Measurements from ENCODE around the gene CALML3.

The CALML3 gene

DNA sequence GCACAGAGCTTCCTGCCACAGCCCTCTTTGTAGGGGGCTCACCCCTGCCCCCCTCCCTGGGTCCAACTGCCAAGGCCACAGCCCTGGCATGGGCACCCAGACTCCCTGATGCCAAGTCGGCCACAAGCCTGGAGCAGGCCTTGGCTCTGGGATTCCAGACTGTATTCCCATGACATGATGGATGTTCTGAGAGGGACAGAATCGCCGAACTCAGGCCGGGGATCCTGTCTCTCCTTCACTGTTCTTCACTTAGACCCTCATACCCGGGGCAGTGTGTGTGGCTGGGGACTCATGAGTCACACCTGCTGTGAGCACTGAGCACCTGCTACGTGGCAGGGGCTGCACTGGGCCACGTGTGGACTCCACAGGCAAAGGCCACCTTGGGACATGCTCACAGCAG is 33.3 kb upstream of the CALML3 start:
- DNase-seq (ENCODE audit: low read depth in 2 of 2) = no peak

DNA sequence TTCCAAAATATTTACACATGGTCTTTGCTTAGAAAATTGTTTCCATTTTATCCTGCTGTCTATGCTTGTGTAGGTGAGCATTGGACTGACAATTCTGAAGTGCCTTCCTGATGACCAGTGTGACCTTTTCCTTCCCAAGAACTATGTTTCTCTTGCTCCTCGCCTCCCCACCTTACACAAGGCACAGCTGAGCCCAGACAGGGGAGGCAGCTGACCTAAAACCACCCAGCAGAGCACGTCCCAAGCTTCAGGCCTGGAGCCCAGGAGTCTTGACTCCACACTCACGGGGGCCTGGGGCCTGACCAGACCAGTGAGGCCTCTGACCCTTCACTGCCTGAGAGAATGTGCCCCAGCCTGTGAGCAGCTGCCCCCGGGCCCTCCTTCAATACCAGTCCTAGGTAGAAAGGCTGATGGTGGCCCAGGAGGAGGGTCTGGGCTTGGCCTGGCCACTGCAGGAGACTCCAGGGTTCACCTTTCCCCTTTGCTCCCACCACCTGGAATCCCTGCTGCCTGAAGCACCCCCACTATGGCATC is 32.4 kb upstream of the CALML3 start:
- no peak for DNase-seq (ENCODE audit: low read depth in 2 of 2)

DNA sequence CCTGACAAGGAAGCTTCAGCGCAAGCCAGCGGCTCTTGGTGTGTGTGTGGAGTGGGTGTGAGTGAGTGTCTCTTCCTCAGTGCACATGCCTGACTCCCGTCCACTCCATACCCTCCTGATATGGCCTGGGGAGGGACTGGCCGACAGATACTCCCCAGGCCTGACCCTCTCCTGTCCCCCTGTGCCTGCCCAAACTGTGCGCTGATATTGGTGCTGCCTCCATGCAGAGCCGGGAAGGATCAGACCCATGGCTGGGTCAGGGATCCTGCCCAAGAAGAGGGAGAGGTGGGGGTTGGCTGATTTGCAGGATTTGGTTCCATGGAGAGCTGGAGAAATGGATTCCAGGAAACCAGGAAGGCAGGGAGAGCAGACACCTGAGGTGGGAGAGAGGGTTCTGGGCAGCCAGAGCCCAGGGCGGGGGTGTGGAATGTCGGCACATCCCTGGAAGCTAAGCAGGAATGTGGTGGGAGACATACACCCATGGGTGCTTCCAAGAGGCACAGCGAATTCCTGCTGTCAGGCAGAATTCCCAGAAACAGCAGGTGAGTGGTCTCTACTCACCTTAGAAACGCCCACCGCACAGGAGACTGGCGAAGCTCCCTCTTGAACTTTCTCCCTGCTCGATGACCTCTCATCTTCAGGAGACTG is 31.7 kb upstream of the CALML3 start:
- no peak for DNase-seq (ENCODE audit: low read depth in 2 of 2)

DNA sequence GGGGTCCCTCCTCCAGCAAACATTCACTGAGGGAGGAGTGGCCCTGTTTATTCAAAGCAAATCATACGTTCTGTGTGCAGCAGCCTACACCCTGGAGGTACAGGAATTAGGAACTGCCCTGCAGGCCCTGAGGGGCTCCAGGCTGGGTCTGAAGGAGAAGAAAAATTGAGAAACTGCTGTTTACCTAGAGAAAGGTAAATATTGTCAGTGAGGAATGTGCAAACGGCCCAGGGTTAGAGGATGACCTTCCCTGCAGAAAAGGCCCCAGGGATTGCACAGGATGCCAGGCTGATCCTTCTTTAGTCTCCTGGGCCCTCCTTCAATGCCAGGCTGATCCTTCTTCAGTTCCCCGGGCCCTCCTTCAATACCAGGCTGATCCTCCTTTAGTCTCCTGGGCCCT is 31.1 kb upstream of the CALML3 start:
- no peak for DNase-seq (ENCODE audit: low read depth in 2 of 2)

DNA sequence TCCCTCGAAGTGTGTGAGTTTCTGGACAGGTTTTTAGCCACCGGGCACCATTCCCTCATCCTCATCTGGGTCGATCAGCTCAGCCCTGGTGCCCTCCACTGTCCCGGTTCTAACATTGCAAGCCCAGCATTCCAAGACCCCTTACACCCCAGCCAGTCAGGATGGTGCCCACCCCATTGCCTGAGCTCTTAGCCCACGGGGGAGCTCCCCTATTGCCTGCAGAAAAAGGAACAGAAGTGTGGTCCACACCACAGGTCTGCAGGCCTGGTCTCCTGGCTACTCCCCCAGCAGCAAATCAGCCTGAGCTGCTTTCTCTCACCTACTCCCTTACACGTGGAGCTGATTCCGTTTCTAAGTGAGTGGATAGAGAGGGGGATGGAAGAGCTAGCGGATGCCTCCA is 30.1 kb upstream of the CALML3 start:
- DNase-seq (ENCODE audit: low read depth in 2 of 2) = no peak

DNA sequence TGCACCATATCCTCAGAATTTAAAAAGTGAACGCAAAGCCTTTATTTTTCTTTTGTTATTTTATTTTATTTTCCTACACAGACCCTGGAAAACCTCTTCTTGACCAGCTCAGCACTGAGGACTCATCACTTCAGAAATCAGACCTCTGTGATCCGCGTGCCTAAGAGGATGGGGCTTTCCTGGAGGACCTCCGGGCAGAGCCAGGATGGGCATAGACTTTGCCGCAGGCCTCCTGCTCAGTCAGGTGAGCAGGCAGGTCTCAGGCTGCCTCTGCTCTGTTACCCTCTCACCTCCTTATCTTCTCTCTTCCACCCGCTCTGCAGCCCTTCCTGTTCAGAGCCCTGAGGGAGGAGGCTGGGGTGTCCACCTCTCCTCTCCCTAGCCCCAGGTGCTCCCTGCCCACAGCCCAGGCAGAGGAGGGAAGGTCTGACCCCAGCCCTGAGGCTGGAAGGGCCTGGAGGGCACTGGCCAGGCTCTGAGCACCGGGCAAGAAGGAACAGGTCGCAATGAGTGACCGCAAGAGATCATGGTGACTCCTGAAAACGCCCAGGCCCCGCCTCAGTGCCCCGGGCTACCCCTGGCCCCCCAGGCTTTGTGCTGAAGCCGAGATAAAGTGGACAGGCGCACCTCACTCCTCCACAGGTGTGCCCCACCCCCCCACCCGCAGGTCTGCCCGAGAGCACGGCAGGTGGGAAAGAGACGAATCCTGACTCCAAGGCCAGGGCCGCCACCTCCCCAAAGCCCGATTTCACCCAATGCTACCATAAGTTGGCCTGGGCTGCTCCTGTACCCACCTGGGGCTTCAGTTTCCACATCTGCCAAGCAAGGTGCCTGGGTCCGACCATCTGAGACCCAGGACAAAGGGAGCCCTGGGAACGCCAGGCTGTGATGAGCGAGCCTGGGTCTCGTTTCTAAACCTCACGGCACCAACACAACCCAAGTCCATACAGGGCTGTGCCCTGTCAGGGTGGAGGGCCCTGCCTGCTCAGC is 28.2 kb upstream of the CALML3 start:
- no peak for DNase-seq (ENCODE audit: low read depth in 2 of 2)

DNA sequence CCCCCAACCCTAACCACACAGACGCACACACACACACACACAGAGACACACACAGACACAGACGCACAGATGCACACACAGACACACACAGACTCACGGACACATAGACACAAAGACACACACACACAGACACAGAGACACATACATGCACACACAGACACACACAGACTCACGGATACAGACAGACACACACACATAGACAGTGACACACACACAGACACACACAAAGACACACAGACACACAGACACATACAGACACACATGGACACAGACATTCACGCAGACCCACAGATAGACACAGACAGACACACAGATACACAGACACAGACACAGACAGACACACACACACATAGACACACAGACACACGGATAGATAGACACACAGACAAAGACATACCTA is 27.5 kb upstream of the CALML3 start:
- DNase-seq (ENCODE audit: low read depth in 2 of 2) = no peak

DNA sequence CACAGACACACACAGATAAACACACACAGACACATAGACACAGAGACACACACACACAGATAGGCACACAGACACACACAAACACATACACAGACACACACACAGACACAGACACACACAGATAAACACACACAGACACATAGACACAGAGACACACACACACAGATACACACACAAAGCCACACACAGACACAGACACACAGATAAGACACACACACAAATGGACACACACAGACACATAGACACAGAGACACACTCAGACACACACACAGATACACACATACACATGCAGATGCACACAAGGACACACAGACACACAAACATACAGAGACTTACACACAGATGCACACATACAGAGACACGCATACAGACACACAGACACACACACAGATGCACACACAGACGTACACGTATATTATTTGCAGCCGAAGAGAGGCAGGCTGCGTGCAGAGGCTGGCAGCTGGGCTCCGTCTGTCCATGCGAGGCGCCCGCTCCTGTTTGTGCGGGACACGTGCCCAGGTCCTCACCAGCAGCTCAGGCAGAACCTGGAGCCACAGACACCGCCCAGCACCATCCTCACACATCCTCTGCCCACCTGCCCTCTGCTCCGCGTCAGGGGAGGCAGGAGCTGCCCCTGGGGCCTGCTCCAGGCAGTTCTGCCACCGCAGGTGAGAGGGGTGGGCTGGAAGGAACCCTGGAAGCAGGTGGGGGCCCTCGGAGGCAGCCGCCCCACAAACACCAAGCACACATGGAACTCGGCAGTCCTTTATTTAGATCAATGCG is 26.6 kb upstream of the CALML3 start:
- DNase-seq (ENCODE audit: low read depth in 2 of 2) = no peak

DNA sequence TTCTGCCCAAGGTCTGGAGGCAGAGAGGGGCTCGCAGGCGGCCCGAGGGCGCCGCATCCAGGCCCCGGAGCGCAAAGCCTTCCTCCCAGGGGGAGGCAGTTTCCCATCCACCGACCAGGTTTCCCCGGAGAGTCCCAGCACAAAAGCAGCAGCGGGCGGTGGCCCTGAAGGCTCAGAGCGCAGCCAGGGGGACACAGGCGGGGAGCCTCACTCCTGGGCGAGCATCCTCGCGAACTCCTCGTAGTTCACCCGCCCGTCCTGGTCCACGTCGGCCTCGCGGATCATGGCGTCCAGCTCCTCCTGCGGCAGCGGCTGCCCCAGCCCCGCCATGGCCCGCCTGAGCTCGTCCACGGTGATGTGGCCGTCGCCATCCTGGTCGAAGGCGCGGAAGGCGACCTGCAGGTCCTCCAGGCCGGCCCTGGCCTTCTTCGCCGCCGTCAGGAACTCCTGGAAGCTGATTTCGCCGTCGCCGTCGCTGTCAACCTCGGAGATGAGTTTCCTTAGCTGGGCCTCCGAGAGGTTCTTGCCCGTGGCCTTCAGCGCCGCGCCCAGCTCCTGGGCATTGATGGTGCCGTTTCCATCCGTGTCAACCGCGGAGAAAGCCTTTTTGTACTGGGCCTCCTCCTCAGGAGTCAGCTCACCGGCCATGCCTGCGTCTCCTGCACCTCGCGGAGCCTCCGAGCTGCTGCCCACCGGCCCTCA is 25.8 kb upstream of the CALML3 start:
- no peak for DNase-seq (ENCODE audit: low read depth in 2 of 2)

DNA sequence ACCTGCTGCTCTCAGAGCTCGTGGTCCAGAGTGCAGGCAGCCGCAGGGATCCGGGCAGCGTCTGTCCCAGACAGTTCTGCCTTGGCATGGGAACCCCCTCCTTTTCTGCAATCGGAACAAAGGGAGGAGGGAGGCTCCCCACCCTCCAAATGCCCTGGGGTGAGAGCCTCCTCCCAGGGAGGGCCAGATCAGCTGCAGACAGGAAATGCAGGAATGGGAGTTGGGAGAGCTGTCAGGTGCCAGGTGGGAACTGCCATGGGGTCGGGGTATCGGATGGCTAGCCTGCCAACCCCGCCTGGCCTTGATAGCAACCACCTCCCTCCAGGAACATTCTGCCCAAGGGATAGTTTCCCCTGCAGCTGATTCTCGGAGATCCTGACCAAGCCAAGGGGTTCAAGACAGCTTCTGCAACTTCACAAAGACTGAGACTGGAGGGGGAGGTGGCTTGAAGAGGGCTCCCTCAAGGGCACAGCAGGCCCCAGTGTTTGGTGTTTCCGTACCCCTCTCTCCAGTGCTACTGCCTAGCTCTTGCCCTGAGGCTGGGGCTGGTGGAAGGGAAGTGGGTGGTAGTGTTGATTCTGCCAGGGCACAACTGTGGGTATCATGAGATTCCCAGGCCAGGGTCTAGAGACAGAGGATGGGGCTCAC is 25.1 kb upstream of the CALML3 start, which contains the start of gene CALML5:
TSS of gene CALML5 (minus strand) at position 78 of the 648 bp plus-strand sequence. CDS start 132 bp downstream, outside the sequence.
- DNase-seq (ENCODE audit: low read depth in 2 of 2) = no peak

DNA sequence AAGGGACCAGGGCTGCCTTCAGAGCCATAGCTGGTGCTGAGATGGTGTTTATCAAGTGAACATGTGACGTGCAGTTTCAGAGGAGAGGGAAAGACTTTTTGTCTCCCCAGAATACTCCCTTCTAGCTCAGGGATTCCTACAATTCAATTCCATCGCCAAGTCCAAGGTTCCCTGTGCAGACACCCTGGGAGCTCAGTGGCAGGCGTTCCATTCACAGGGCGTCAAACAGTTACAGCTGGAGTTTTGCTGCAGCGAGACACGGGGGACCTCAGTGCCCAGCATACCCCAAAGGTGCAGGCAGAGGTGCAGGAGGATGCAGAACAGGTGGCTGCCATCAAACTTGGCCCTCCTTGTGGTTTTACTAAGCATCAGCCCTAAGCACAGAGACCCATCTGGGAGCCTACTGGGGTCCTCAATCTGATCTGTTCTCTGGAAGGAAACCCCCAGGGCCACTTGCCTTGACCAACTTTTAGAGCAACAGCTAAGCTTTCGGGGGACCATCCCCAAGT is 24.5 kb upstream of the CALML3 start:
- DNase-seq (ENCODE audit: low read depth in 2 of 2) = no peak

DNA sequence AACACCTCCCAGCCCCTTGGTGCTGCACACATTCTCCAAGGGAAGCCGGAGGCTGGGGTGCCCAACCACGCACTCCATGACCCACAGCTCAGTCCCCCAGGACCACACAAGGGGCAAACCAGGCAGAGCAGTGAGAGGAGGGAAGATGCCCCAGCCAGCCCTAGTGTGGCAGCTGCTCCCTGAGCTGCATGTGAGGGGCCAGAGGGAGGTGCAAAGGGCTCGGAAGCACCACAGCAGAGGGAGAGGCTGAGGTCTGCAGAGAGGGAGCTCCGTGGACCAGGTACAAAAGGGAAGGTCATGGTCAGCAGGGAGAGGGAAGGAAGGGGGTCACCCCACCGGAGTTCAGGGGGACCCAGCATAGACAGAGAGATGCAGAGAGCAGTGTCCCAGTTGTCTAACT is 23.9 kb upstream of the CALML3 start:
- DNase-seq (ENCODE audit: low read depth in 2 of 2) = no peak

DNA sequence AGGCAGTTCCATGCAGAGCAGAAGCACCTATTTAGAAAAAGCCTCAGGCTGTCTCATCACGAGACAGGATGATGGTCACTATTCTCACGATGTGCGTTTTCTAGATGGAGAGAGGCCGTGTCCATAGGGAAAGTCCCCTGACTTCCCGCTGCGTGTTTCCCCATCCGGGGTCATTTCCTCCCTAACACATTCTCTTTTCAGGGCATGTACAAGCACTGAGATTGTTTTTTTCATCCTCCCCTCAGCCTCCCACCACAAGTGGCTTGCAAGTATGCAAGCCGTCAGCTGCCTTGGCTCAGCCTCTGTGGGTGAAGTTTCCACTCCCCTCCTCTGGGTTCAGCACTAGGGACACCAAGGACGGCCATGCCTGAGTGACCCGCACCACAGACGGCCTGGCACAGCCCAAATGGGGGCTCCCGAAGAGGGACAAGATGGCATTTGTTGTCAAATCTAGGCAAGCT is 22.7 kb upstream of the CALML3 start:
- DNase-seq (ENCODE audit: low read depth in 2 of 2) = no peak

DNA sequence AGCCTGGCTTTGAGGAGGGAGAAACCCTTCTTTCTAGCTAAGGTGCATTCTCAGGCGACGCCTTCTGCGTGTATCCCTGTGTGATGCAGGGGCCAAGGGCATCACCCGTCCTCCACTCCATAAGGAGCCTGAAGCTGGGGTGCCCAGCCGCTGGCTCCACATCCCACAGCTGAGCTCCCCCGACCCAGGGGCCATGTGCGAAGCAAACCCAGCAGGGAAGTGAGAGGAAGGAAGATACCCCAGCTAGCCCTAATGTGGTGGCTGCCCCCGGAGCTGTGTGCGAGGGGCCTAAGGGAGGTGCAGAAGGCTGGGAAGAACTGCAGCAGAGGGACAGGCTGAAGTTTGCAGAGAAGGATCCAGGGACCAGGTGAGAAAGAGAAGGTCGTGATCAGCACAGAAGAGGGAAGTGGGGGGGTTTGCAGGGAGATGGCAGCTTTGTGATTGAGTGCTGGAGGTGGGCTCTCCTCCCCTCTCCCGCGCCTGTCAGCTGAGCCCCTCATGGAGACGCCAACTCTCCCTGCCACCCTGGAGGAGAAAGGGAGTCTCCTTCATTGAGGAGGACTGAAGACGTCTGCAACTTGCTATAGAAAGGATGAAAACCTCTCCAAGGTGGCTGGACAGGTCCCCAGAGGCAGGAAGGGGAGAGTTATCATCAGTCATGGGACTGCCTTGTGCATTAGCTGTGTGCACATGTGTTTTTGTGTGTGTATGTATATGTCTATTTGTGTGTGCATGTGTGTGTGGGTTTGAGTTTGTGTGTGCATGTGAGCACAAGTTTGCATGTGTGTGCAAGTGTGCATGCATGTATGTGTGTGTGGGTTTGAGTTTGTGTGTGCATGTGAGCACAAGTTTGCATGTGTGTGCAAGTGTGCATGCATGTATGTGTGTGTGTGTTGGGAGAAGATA is 21.9 kb upstream of the CALML3 start:
- no peak for DNase-seq (ENCODE audit: low read depth in 2 of 2)

DNA sequence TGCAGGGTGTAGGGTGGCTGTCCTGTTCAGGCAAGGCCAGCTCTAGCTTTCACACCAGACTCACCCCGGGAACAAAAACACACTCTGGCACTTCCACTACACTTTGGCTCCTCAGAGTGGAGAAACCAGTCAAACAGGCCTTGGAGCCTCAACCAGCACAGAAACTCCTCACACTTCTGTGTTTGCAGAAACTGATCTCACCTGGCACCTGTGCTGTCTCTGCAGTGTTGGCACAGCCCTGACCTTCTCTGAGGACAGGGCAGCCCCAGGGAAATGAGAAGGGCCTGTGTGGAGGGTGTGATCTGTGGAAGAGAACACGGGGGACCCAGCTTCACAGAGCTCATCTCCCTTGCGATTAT is 21.3 kb upstream of the CALML3 start:
- no peak for DNase-seq (ENCODE audit: low read depth in 2 of 2)

DNA sequence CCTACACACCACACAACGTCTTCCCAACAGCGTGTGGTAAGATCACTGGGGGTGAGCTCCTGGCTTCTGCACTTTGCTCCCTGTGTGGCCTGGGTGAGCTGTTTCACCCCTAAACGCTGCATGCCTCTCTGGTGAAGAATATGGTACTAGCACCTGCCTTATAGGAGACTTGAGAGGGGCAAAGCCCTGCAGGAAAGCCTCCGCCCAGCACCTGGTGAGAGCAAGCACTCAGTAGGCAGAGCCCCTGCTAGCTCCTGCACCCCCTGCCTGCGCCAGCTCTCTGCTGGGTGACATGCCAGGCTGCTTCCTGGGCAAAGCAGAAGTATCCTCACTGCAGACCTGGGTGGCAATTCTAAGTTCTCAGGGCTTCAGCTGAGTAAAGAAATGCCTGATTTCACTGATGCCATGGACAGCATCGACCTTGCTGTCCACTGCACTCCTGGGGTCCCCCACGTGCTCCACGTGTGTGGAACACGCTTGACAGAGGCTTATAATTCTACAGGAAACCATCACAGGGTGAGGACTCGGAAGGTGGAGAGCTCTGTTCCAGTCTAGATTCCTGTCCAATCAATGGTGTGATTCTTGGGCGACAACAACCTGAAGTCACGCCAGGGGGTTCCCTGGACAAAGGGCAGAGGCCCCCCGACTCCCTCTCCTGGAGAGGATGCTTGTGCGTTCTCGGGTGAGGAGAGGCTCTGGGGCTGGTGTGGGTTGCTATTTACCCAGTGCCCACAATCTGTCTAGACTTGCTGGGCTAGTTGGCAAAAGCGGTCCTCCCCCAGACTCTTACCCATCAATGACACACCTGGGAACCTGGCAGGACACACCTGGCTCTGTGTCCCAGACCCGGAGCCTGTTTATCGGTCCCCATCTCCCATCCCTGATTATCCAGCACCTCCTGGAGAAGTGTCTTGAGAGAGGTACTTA is 20.4 kb upstream of the CALML3 start:
- DNase-seq (ENCODE audit: low read depth in 2 of 2) = no peak

DNA sequence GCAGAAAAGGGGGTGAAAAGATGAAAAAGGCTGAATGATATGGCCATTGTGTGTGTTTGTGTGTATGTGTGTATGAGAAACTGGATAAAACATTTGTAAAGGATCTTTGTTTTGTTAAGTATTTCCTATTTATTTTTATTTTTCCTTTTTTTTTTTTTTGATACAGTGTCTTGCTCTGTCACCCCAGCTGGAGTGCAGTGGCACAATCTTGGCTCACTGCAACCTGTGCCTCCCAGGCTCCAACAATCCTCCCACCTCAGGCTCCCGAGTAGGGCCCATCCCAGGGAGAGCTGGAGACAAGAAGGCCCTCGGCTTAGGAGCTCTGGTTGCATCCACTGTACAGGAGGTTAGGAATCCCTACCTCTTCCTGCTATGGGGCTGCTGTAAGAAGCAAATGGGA is 18.5 kb upstream of the CALML3 start:
- no peak for DNase-seq (ENCODE audit: low read depth in 2 of 2)
